Measurements from ENCODE around the gene LAMA3. TPM values are rescaled to one million over a fixed set of nuclear protein-coding genes. Genes with fewer than 3 reads are reported as not detected.

LAMA3 gene
- total and polyA plus RNA-seq, 2 of the 13 experiments (the other 11 are each of a cell fraction or from before 2014, with no cell fraction given): 0.45 to 2.2 TPM

- DNase-seq (ENCODE audit: low spot score): no peak
- CTCF ChIA-PET (ENCODE audit: low intra/inter-chr PET ratio, low total read pairs): no interaction called here
- H4K20me1 ChIP-seq (ENCODE audit: insufficient read depth, low read length): no peaks in the 10 kb centered on the region
- no peaks in the 10 kb centered on the region for H3K9me3 ChIP-seq (ENCODE audit: low read length)
- H3K9ac ChIP-seq (ENCODE audit: insufficient read depth, low read depth, low read length): no peak overlapping the region
- TF ChIP-seq ZSCAN30 (CRISPR knock-in tag; IDR thresholded peaks at IDR 0.05) (no peak), PHF8 (CRISPR knock-in tag; IDR thresholded peaks at IDR 0.05) (no peak), ZNF20 (CRISPR knock-in tag; IDR thresholded peaks at IDR 0.05) (no peak), RFX5 (IDR thresholded peaks at IDR 0.05; ENCODE audit: low read depth, low read length) (no peak), FOSL2 (CRISPR knock-in tag; IDR thresholded peaks at IDR 0.05) (no peak), ZNF777 (CRISPR knock-in tag; IDR thresholded peaks at IDR 0.05) (no peak), POLR2G (IDR thresholded peaks at IDR 0.05; ENCODE audit: low read depth, low read length) (no peak), MXI1 (IDR thresholded peaks at IDR 0.05; ENCODE audit: borderline replicate concordance, low read depth, low read length) (no peak), ATF2 (CRISPR knock-in tag; IDR thresholded peaks at IDR 0.05) (no peak), ZNF891 (CRISPR knock-in tag; IDR thresholded peaks at IDR 0.05) (no peak), NFKBIZ (CRISPR knock-in tag; IDR thresholded peaks at IDR 0.05) (no peak), ZSCAN22 (CRISPR knock-in tag; IDR thresholded peaks at IDR 0.05) (no peak), BRD4 (CRISPR knock-in tag; IDR thresholded peaks at IDR 0.05) (no peak), MEF2D (CRISPR knock-in tag; IDR thresholded peaks at IDR 0.05) (no peak), ZNF737 (CRISPR knock-in tag; IDR thresholded peaks at IDR 0.05; ENCODE audit: borderline replicate concordance) (no peak), ZNF160 (CRISPR knock-in tag; IDR thresholded peaks at IDR 0.05) (no peak), ZNF510 (CRISPR knock-in tag; IDR thresholded peaks at IDR 0.05; ENCODE audit: low read depth) (no peak)
- TF ChIP-seq, protein P1, sequence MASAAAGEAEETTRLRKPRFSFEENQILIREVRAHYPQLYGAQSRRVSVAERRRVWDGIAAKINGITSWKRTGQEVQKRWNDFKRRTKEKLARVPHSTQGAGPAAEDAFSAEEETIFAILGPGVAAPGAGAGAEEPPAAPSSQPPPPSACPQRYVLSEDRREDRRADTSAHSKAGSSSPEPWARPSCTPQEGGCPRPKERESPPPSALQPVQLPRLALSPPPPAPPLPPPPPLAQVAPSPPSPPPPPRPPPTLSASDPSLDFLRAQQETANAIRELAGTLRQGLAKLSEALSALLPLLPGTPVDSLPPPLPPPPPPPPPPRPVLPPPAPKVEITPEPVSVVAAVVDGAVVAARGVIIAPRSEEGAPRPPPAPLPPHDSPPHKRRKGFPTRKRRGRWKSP (CRISPR knock-in tag; IDR thresholded peaks at IDR 0.05): no peak
- TF ChIP-seq, protein P2, sequence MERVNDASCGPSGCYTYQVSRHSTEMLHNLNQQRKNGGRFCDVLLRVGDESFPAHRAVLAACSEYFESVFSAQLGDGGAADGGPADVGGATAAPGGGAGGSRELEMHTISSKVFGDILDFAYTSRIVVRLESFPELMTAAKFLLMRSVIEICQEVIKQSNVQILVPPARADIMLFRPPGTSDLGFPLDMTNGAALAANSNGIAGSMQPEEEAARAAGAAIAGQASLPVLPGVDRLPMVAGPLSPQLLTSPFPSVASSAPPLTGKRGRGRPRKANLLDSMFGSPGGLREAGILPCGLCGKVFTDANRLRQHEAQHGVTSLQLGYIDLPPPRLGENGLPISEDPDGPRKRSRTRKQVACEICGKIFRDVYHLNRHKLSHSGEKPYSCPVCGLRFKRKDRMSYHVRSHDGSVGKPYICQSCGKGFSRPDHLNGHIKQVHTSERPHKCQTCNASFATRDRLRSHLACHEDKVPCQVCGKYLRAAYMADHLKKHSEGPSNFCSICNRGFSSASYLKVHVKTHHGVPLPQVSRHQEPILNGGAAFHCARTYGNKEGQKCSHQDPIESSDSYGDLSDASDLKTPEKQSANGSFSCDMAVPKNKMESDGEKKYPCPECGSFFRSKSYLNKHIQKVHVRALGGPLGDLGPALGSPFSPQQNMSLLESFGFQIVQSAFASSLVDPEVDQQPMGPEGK (CRISPR knock-in tag; IDR thresholded peaks at IDR 0.05): no peak
- POLR2A ChIA-PET: no interaction called here
- in situ Hi-C loops (cut with HindIII; ENCODE audit: extremely low pct_ligation_motif_present, low pct_unique_long_range_greater_than_20kb): no loop called here
- ATAC-seq: no peak
- no peaks in the 10 kb centered on the region for H3K79me2 ChIP-seq (ENCODE audit: insufficient read depth, low read length)
- no peak overlapping the region for H3K4me3 ChIP-seq (replicated peaks in 1 of 3; ENCODE audit: insufficient read depth in 1 of 3, low read depth in 2 of 3, low read length in 3 of 3)
- H3K4me2 ChIP-seq (ENCODE audit: low read depth, low read length): no peak overlapping the region
- H3K4me1 ChIP-seq (ENCODE audit: insufficient read depth, low read length): no peaks in the 10 kb centered on the region
- 2% methylated on average over 1 of the region's 1 CpG for whole genome bisulfite sequencing (ENCODE audit: low lambda C conversion rate)
- intact Hi-C loops (cut with micrococcal nuclease; ENCODE audit: unreplicated experiment): no loop called here
- FAIRE-seq: no peak
- H3K36me3 ChIP-seq (replicated peaks in 1 of 2; ENCODE audit: control insufficient read depth in 1 of 2, insufficient read depth in 2 of 2, low read length in 2 of 2): no peaks in the 10 kb centered on the region
- no peaks in the 10 kb centered on the region for H3K27me3 ChIP-seq (ENCODE audit: control insufficient read depth in 1 of 2, insufficient read depth in 2 of 2, low read length in 2 of 2)
- H2AFZ ChIP-seq (ENCODE audit: low read length): no peak overlapping the region
- BruUV-seq (replicated peaks): no TSS peak
- no peak overlapping the region for H3K27ac ChIP-seq (ENCODE audit: extremely low read length, insufficient read depth, low read length)
Observed at GRCh38 chr18:23765931-23766330, 76.7 kb downstream of the LAMA3 start.
